MCF 10A (cell line): Measurements from ENCODE around the gene ARHGAP9. TPM values are rescaled to one million over a fixed set of nuclear protein-coding genes. Genes with fewer than 3 reads are reported as not detected.

Experiments
- BruUV-seq: library from RNA; stranded (reverse); fragments of 400-500 nt; replicated peaks from 2 replicates; lab custom pipeline; 2021; lab: Mats Ljungman, UMichigan
- CTCF ChIA-PET: fragments of 300-600 bp; sonication (Branson Sonifier 250); formaldehyde crosslinking; extraction: SDS; loops from one replicate; lab custom pipeline; 2021; ENCODE audit warnings: antibody characterized with exemption, inconsistent platforms; lab: Yijun Ruan, JAX
- POLR2A ChIA-PET: fragments of 300-600, 350-650 bp; sonication (Branson Sonifier 250); formaldehyde crosslinking; extraction: SDS; loops from one replicate; lab custom pipeline; 2020; ENCODE audit warnings: antibody characterized with exemption, inconsistent platforms; lab: Yijun Ruan, JAX
- DNase-seq: peaks from one replicate; pipeline ENCODE4 v3.0.0-alpha.2; 2018; ENCODE audit not compliant: unreplicated experiment
- H3K27ac Mint-ChIP-seq: one replicate; pipeline ENCODE4 v1.8.0; 2022; ENCODE audit warnings: mild to moderate bottlenecking, low read depth, mixed read lengths; ENCODE audit not compliant: unreplicated experiment
- H3K27me3 Mint-ChIP-seq: one replicate; pipeline ENCODE4 v1.8.0; 2022; ENCODE audit warnings: mixed read lengths; ENCODE audit not compliant: insufficient read depth, unreplicated experiment
- H3K36me3 Mint-ChIP-seq: one replicate; pipeline ENCODE4 v1.8.0; 2022; ENCODE audit warnings: mild to moderate bottlenecking, moderate library complexity, mixed read lengths; ENCODE audit not compliant: insufficient read depth, unreplicated experiment
- H3K4me1 Mint-ChIP-seq: one replicate; pipeline ENCODE4 v1.8.0; 2022; ENCODE audit warnings: mixed read lengths; ENCODE audit not compliant: insufficient read depth, unreplicated experiment
- H3K4me3 Mint-ChIP-seq: one replicate; pipeline ENCODE4 v1.8.0; 2022; ENCODE audit warnings: mild to moderate bottlenecking, moderate library complexity, mixed read lengths; ENCODE audit not compliant: unreplicated experiment
- H3K9me3 Mint-ChIP-seq: one replicate; pipeline ENCODE4 v1.8.0; 2022; ENCODE audit warnings: mixed read lengths; ENCODE audit not compliant: unreplicated experiment
- intact Hi-C: fragments of 100-400 bp; cut with micrococcal nuclease; formaldehyde crosslinking; loops from 2 replicates; pipeline ENCODE4 v1.14.1; 2022
- total RNA-seq: library from RNA; stranded (reverse); gene quantifications from 2 replicates; pipeline ENCODE4 v1.2.3, GENCODE V29; 2022
- TF ChIP-seq, protein P1 (sequence below): fragments of 200-600 bp; IDR thresholded peaks from one replicate; pipeline ENCODE4 v1.8.0; 2022; ENCODE audit warnings: antibody characterized with exemption, mild to moderate bottlenecking; ENCODE audit not compliant: unreplicated experiment

The ARHGAP9 gene
- total RNA-seq, 1 experiment from 2014 or later: 1.1 TPM

GRCh38 chr12:57474430-57474829 lies 5.2 kb downstream of the ARHGAP9 start:
- Mint-ChIP-seq H3K36me3 (no peaks in the 10 kb centered on the region), H3K27me3 (peaks cover 86% of the 10 kb centered on the region), H3K27ac (no peak overlapping the region), H3K4me1 (peaks cover 7% of the 10 kb centered on the region), H3K4me3 (no peak overlapping the region), H3K9me3 (no peaks in the 10 kb centered on the region)
- BruUV-seq: no TSS peak
- TF ChIP-seq, protein P1, sequence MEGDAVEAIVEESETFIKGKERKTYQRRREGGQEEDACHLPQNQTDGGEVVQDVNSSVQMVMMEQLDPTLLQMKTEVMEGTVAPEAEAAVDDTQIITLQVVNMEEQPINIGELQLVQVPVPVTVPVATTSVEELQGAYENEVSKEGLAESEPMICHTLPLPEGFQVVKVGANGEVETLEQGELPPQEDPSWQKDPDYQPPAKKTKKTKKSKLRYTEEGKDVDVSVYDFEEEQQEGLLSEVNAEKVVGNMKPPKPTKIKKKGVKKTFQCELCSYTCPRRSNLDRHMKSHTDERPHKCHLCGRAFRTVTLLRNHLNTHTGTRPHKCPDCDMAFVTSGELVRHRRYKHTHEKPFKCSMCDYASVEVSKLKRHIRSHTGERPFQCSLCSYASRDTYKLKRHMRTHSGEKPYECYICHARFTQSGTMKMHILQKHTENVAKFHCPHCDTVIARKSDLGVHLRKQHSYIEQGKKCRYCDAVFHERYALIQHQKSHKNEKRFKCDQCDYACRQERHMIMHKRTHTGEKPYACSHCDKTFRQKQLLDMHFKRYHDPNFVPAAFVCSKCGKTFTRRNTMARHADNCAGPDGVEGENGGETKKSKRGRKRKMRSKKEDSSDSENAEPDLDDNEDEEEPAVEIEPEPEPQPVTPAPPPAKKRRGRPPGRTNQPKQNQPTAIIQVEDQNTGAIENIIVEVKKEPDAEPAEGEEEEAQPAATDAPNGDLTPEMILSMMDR: no peak
- no peak for DNase-seq
- ChIA-PET CTCF (interaction anchor here (0.5 to 2.7 kb wide), 6 partner anchors 11 to 1253 kb away, joined by 3 to 18 read pairs (median 4); no protein-coding TSS in a partner anchor), POLR2A (interaction anchor here (1.4 kb wide), 1 partner anchor 46 kb away, joined by 4 read pairs; the partner anchor contains the start of gene DDIT3)
- intact Hi-C loops: no loop called here

DNA sequence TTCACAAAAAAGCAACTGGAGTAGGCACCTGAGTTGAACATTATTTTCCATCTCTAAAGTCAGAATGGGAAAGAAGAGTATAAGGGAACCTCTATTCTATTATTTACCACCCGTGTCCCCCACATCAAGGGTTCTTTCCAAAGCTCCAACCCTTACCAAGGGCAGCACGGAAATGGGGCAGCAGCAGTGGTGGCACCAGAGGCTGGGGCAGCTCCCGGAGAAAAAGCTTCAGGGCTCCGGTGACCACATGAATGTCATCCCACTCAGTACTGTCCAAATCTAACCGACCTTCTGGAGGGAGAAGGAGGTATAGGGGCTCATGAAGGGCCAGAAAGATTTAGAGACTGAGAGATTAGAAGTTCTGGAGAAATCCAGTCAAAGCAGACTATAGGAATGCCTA lies 5.8 kb downstream of the ARHGAP9 start:
- no peak for DNase-seq
- Mint-ChIP-seq H3K36me3 (no peaks in the 10 kb centered on the region), H3K4me1 (peaks cover 7% of the 10 kb centered on the region), H3K27me3 (peaks cover 86% of the 10 kb centered on the region), H3K4me3 (no peak overlapping the region), H3K9me3 (no peaks in the 10 kb centered on the region), H3K27ac (no peak overlapping the region)
- TF ChIP-seq, protein P1: no peak
- ChIA-PET CTCF (interaction anchor here (0.5 to 2.7 kb wide), 7 partner anchors 9 to 1253 kb away, joined by 3 to 18 read pairs (median 3); no protein-coding TSS in a partner anchor), POLR2A (no interaction called here)
- intact Hi-C loops: no loop called here
- BruUV-seq: no TSS peak

DNA sequence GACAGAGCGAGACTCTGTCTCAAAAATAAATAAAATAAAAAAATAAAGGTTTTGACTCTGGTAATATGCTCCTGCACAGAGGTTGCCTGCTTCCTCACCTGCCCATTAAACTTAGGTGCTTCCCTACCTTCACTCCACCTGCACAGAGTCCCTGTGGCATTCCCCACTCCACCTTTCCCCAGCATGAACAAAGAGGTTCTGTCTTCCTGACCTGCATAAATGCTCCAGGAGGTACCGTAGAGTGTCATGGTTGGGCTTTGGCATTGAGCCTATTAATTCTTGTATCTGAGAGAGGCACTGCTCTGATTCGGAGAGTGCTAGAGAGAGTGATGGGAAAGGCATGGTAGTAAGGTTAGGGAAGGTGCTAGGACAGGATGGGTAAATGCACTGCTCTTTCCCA lies 6.3 kb downstream of the ARHGAP9 start:
- Mint-ChIP-seq H3K9me3 (no peaks in the 10 kb centered on the region), H3K4me1 (peaks cover 5% of the 10 kb centered on the region), H3K4me3 (no peak overlapping the region), H3K27ac (no peak overlapping the region), H3K27me3 (peaks cover 86% of the 10 kb centered on the region), H3K36me3 (no peaks in the 10 kb centered on the region)
- CTCF ChIA-PET: interaction anchor here (0.6 to 2.7 kb wide), 4 partner anchors 9 to 394 kb away, joined by 3 to 18 read pairs (median 4); no protein-coding TSS in a partner anchor
- POLR2A ChIA-PET: no interaction called here
- no TSS peak for BruUV-seq
- intact Hi-C loops: no loop called here
- TF ChIP-seq, protein P1: no peak
- DNase-seq: no peak

DNA sequence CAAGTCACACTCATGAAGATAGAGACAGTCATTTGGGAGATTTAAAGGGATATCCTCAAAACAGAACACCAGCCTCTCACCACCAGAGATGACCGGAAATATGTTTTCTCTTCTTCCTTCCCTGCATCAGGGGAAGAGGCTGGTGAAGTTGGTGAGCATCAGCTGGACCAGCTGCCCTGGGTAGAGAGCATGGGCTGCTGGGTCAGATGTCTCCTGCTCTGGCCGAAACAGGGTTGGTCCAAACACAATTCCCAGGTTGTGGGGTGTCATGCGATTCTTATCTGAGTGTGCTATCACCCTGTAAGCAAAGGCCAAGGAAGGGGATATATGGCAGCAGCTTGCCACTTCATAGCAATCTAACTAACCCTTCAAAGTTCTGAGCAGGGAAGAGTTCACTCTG lies 7.3 kb downstream of the ARHGAP9 start:
- POLR2A ChIA-PET: interaction anchor here (0.6 kb wide), 1 partner anchor 230 kb away, joined by 3 read pairs; no protein-coding TSS in a partner anchor
- H3K9me3 Mint-ChIP-seq: no peaks in the 10 kb centered on the region
- H3K27me3 Mint-ChIP-seq: peaks cover 93% of the 10 kb centered on the region
- H3K4me3 Mint-ChIP-seq: no peak overlapping the region
- no peaks in the 10 kb centered on the region for H3K4me1 Mint-ChIP-seq
- no peaks in the 10 kb centered on the region for H3K36me3 Mint-ChIP-seq
- no peak overlapping the region for H3K27ac Mint-ChIP-seq
- BruUV-seq: no TSS peak
- TF ChIP-seq, protein P1: no peak
- no peak for DNase-seq
- CTCF ChIA-PET: interaction anchor here (0.6 to 5.1 kb wide), 5 partner anchors 10 to 165 kb away, joined by 3 to 31 read pairs (median 7); partner anchors contain the start of gene GLI1
- intact Hi-C loops: no loop called here
